GM19035 (cell line): ENCODE results near the gene PLCG2.

Source experiments
- ATAC-seq: cut with Tn5 transposase; IDR thresholded peaks from one replicate; pipeline ENCODE4 v1.9.1; 2021; ENCODE audit not compliant: unreplicated experiment

Gene PLCG2

DNA sequence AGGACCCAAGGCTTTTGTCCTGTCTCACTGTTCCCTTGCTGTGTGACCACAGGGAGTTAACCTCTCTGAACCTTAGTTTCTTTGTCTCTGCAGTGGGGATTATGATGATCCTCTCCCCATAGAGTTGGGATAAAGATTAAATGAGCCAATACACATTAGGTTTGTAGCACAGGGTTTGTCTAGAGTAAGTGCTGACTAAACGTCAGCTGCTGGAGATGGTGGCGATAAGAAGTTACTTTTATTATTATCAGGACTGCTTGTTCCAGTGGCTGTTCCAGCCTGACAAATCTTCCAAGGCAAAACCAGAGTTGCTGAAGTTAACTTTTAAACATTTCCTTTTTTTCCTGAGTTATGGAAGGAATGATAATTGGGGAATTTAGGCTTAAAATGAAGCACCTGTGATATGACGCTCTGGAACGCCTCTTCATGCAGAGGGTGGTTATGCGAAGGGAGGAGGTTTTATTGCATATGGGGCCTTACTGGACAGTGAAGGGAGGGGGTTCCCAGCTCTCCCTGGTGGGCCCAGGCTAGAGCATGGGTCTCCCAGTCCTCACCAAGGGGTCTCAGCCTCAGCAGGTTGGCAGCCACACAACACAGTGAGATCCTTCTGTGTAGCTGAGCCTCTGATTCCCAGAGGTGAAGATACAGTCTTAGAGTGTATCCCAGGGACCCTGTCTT is 35.8 kb downstream of the PLCG2 start:
- ATAC-seq = no peak

DNA sequence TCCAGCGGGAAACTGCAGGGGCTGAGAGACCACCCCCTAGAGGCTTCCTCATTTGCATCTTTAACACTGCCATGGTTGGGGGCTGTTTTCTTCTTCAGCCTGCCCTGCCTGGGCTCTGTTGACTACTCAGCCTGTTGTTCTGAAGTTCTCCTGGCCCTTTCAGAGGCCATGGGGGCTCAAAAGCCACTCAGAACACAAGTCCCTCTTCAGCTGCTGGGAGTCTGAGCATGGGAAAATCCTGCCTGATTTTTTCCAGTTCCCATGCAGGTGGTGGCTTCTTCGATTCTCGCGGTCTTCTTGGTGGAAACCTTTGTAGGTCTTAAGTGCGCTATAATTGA is 36.3 kb downstream of the PLCG2 start:
- ATAC-seq = no peak

DNA sequence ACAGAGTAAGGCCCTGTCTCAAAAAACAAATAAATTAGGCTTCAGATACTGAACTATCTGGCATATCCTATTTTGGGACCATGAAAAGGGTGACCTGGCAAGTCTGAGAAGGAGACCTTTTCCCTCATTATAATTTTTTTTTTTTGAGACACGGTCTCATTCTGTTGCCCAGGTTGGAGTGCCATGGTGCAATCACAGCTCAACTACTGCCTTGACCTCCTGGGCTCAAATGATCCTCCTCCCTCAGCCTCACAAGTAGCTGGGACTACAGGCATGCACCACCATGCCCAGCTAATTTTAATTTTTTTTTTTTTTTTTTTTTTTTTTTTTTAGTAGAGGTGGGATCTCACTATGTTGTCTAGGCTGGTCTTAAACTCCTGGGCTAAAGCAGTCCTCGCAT is 37.3 kb downstream of the PLCG2 start:
- ATAC-seq = no peak

DNA sequence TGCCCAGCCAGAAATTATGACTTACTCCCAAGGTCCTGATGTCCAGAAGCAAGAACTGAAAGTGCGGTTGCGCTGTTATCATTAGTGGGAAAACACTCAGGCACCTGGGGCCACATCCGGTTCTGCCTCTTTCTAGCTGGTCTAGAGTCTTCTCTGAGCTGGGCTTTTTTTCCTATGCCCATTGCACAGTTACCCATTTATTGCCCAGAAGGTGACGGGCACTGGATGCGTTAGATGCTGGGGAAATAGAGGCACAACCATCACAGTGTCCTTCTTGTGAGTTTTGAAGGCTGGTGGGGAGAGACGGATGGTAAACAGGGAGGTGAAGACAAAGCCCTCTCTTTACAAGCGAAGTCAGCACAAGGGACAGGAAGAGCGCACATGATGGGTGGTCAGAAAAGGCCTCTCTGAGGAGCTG is 37.7 kb downstream of the PLCG2 start:
- peak; percentile 22 for ATAC-seq

DNA sequence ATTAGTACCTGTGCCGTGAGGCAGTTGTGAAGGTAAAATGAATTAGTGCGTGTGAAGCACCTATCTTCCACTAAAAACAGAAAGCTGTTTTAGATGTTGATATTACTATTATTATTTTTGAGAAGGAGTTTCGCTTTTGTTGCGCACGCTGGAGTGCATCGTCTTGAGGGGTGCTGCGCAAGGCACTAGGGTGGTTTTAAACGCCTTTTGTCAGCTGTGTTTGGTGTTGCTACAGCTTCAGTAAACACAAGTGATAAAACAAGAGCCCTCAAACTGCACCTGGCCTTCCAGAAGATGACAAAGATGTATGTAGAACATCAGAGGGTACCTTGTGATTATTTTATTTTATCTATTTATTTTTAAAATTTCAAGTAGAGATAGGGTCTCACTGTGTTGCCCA is 38.2 kb downstream of the PLCG2 start:
- ATAC-seq = peak; percentile 29

DNA sequence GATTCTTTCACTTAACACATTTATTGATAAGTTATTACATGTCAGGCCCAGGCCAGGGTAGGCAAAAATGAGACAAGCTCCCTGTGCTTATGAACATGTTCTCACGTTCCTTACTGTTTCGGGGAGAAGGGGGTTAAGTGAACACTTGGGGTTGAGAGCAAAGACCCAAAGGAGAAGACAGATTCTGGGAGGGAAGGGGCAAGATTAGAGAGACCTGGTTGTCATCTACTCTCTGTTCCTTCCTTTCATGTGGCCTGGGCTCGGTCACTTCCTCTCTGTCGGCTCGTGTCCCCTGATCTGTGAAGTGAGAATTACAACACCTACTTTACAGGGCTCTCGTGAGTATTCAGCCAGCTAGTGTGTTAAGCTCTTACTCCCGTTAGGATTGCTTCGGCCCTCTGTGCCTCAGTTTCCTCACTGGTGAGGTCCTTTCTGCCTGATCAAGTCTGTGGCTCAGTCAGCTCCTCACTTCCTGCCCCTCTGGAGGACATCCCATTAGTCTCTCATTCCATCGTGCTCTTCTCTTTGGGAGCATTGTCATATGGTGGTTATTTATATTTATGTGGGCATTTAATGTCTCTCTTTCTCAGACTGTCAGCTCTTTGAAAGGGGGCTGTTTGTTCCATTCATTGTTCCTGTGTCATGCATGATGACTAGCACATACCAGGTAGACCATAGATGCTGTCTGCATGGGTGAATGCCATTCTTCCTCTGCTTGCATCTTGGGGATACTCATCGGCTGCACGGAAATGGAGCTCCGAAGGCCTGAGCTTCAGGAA is 38.9 kb downstream of the PLCG2 start:
- ATAC-seq = no peak

DNA sequence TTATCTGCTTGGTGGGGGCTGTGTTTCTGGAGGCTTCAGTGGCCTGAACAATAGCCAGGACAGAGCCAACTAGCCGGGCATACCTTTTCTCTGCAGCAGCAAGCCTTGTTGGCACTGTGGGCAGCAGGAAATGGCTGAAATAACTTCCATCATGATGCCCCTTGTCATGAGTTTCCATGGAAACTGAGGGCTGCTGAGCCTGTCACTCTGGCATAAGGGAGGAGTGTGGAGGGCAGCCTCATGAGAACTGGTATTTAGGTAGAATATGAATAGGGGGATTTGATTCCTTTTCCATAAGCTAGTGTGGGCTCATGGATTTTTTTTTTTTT is 39.4 kb downstream of the PLCG2 start:
- no peak for ATAC-seq

DNA sequence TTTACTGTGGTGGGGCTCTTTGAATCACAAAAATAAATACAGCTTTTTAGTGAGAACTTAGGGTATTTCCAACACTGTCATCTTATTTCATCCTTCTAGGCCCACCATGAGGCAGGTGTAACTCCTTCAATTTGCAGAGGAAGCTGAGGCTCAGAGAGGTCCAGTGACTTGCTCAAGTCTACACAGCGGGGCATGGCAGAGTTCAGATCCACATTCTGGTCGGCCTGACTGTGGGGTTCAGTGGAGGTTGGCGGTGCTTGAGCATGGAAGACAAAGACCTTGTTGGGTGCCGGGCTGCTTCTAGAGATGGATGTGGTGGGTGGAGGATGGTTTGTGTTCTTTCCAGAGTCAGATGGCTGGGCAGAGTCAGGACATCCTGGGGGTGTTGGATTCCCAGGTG is 39.8 kb downstream of the PLCG2 start:
- no peak for ATAC-seq

DNA sequence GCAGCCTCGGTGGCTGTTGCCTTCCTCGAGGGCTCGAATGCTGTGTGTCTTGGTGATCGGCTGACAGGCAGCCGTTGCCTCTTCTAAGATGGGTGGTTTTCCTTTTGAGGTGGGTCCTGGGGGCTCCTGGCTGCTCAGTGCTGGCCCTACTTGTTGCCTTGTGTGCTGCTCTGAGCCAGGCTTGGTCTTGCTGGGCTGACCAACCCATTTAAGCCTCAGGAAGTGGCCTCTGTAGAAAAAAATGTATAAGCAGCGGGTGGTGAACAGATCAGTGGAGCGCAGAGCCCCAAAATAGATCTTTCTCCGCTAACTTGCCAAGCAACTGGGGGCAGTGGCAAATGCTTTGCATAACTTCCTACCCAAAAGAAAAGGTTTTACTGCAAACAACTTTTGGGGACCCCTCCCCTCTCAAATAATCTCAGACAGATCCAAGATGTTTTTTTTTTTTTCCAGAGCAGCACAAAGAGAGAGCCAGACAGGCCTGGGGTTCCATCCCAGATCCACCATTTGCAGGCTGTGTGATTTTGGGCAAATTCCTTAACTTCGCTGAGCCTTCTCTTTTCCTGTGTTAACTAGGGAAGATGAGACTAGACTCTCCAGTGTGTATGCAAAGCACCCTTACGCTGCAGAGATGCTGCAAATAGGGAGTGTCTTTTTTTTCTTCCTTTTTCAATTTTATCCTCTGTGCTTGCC is 42.5 kb downstream of the PLCG2 start:
- ATAC-seq = peak; percentile 46

DNA sequence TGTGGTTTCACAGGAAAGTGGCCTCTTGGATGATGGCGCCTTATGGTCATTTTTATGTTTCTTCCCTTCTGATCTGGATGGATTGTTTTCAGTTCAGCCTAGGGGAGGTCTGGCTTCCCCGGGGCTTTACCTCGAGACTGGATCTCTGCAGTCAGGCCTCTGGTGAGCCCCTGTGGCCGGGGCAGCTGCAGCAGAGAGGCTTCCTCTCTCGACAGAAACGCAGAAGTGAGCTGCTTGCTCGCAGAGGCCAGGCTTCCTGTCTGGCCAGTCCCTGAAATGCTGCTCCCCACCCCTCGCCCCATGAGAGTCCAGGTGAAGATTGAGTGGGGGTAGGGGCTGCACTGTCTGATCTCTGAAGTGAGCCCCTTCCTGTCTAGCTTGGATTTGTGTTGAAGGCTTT is 44.0 kb downstream of the PLCG2 start:
- peak; percentile 49 for ATAC-seq

DNA sequence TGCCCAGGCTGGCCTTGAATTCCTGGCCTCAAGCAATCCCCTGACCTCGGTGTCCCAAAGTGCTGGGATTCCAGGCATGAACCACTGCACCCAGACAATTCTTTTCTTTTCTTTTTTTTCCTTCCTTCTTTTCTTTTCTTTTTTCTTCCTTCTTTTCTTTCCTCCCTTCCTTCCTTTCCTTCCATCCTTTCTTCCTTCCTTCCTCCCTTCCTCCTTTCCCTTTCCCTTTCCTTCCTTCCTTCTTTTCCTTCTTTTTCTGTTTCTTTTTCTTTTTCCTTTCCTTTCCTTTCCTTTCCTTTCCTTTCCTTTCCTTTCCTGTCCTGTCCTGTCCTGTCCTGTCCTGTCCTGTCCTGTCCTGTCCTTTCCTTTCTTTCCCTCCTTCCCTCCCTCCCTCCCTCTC is 44.6 kb downstream of the PLCG2 start:
- ATAC-seq = no peak

DNA sequence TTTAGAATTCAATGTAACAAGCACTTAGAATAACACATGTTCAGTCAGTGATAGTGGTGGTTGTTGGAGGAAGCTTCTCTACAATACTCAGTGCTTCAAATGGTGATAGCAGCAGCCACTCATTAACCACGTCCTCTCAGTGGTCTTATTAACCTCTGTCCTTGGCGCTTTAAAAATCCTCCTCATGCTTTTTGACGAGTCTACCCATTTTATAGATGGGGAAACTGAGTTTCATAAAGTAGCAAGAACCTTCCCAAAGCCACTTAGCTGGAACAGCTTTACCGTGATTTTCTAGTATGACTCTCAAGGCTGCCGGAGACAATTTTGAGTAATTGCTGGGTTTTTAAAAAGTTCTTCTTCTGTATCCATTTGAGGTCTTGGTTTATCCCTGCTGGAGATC is 47.4 kb downstream of the PLCG2 start:
- ATAC-seq = no peak

DNA sequence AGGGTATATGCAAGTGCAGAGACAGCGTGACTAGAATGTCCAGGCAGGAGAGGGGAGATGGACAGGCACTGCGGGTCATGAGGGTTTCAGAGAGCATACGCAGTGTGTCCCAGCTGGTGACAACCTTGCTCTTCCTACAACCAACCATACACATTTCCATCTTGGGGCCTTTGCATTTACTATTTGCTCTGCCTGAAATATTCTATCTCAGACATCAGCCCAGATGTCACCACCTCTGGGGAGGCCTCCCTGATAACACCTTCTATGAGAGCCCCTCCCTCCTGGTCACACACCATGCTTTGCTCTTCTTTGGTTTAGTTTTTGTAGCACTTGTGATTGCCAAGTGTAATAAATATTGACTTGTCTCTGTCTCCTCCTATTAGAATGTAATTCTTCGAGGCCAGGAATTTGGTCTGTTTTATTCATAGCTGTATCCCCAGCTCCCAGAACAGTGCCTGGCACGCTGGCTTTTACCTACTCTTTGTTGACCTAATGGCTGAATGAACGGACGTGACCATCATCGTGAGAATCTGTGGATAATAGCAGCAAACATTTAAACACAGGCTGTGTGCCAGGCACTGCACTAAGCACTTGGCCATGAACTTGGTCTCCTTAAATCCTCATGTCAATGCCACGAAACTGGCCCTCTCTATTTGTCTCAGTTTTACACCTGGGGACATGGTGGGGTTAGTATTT is 51.9 kb downstream of the PLCG2 start:
- ATAC-seq = peak; percentile 13

DNA sequence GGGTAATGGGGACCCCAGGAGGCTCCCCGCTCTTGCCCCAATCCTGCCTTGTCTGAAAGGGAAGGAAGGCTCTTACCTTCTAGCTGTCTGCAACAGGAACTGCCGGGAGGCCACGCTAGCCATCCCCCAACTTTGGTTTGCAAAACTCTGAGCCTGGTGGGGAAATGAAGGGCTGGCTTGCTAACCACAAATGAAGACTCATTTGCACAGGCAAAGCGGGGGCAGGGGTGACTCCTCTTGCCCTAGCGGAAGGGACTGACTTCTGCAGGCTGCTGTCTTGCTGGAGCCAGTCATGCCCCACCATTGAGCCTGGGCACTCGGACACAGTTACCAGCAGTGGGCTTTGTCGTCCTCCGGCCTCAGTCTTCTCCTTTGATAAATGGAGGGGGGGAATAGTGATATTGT is 52.6 kb downstream of the PLCG2 start:
- ATAC-seq = peak; percentile 75

DNA sequence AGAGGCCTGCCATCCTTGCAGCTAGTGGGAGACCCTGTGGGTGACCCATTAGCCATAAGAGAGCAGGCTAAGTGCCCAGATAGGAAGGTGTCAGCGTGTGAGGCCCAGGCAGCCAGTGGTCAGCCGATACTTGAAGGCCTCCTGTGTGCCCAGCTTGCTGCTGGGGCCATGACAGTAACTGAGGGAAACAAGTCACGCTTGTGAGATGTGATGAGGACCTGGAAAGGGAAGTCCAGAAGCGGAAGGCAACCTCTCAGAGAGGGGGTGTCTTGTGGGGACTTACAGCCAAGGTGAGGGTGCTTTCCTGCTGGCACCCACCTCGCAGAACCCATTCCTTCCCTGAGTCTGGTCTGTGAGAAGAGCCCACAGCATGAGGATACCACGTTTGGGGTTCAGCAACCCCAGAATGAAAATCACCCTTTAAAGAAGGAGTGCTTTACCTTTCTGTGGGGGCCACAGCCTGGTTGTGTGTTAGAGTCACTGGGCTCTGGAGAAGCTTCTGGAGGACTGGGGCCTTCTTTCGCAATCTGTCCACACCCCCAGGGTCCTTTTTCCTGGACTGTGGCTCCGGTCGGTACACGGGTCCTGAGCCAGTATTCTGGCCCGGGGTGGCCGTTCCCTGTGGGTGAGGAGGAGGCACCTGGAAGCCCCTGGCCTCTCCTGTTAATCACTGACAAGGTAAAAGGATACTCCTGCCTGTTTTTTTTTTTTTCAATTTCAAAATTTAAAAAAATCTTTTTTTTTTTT is 53.9 kb downstream of the PLCG2 start:
- no peak for ATAC-seq

DNA sequence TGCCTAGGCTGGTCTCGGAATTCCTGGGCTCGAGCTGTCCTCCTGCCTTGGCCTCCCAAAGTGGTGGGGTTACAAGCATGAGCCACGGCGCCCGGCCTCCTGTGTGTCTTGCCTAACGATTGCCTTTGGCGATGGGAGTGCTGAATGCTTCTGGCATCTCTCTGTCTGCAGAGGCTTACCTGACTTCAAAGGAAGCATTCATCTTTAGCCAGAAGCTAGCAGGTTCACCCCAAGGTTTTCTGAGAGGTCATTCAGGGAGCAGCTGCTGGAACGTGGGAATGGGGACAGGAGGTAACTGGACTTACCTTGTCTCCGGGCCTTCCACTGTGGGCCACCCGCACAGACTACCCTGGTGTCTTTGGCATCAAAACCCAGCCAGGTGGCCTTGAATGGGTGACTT is 54.7 kb downstream of the PLCG2 start:
- ATAC-seq = no peak

DNA sequence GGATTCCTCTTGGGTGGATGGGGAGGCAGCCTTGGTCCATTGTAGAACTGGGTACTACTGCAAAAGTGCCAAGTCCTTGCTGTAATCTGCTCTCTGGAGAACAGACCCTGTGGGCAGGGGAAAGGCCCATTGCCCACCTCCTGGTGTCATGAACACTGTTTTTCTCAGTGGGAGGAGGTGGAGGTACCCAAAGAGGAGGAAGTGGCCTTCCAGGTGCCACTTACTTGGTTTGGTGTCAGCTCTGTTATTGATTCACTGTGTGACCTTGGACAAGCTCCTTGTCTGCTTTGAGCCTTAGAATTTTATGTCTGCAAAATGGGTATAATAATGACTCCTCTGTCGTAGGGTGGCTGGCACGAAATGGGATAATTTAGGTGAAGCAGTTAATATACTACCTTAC is 55.8 kb downstream of the PLCG2 start:
- ATAC-seq = no peak

DNA sequence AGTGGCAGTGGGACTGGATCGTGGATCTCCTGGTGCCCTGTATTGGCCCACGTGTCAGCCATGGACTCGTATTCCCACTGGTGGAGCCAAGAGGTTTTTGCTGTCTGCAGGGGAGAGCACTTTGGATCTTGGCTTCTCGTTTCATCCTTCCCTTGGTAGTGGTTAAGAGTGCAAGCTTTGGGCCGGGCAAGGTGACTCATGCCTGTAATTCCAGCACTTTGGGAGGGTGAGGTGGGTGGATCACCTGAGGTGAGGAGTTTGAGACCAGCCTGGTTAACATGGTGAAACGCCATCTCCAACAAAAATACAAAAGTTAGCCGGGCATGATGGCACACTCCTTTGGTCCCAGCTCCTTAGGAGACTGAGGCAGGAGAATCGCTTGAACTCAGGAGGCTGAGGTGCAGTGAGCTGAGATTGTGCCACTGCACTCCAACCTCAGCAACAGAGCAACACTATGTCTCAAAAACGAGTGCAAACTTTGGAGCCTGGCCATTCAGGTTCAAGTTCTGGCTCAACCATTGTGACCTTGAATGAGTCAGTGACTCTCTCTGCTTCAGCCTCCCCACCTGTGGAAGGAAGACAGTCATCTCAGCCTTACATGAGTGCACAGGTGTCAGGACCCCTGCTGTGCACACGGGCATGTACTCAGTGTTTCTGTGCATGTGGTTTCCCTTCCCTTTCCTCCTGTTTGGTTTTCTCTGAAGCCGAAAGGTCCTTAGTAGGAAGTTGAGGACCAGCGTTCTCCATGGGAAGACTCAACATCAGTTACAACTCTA is 57.4 kb downstream of the PLCG2 start:
- no peak for ATAC-seq

DNA sequence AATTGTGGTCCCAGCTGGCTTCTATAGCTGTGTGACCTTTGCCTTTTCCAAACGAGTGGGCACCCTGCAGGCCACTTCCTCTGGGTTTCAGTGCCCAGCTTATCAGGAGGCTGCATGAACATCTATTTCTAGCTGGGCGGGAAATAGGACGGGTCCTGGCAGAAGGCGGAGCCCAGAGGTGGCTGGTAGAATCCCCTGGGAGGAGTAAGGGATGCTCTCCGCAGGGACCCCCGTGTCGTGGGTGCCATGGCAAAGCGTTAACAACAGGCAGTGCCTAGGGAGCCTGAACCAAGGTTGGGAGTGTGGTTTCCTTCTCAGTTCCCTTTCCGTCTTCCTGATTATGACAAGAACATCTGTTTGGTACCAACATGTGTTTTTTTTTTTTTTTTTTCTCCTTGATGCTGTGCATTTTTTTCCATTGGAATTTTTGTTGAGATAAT is 58.2 kb downstream of the PLCG2 start:
- ATAC-seq = no peak

DNA sequence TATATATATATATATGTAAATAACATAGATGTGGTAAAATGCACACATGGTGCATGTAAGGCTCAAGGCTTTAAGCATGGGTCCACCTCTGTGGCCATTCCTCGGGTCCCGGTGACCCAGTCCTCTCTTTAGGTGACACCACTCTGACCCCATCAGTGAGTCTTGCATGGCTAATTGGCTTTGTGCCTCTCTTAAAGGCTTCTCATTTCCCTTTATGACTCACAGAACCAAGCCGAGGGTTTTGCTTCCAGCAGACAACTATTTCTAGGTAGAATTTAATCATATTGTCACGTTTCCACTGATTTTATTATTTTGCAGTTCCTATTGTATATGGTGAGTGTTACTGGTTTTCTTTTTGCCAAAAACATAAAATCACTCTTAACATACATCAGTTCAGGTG is 59.7 kb downstream of the PLCG2 start:
- ATAC-seq = no peak
